Adrenal gland (tissue), 12 donors: ENCODE measurements around the gene LAT. TPM values are rescaled to one million over a fixed set of nuclear protein-coding genes. Genes with fewer than 3 reads are reported as not detected.

ENCODE experiments used
- DNase-seq, 7 donors: peaks; one replicate each; pipeline ENCODE4 v3.0.0-alpha.2; 2019 to 2020
- H3K27ac ChIP-seq, 5 donors: fragments of 200-600 bp; sonication (generic) in 4 of 5; 1 replicate in 3 of 5; 2 replicates in 2 of 5; pipeline versions ENCODE4 v1.5.1 to v1.8.0; 2016 to 2020; ENCODE audit warnings: mild to moderate bottlenecking in 1 of 5
- H3K27me3 ChIP-seq: fragments of 200-600 bp; 2 replicates; pipeline ENCODE4 v1.8.0; 2021
- H3K36me3 ChIP-seq, 2 donors: fragments of 200-600 bp; replicated peaks in 1 of 2; 1 replicate in 1 of 2; 2 replicates in 1 of 2; pipeline versions ENCODE4 v1.5.1 to v1.8.0; 2018 to 2022
- H3K4me1 ChIP-seq, 2 donors: fragments of 200-600 bp; replicated peaks in 1 of 2; 1 replicate in 1 of 2; 2 replicates in 1 of 2; pipeline versions ENCODE4 v1.5.1 to v1.8.0; 2018 to 2021
- H3K4me3 ChIP-seq, 4 donors: fragments of 200-600 bp; sonication (generic) in 3 of 4; one replicate each; pipeline ENCODE4 v1.5.1; 2016 to 2018
- H3K9me3 ChIP-seq, 3 donors: fragments of 200-600 bp; sonication (generic) in 1 of 3; replicated peaks in 1 of 3; 1 replicate in 2 of 3; 2 replicates in 1 of 3; pipeline versions ENCODE4 v1.5.1 to v1.8.0; 2016 to 2021
- CTCF ChIP-seq, 6 experiments: fragments of 450-650 bp in 4 of 6; fragments of 200-600 bp in 2 of 6; sonication (generic) in 1 of 6; IDR thresholded peaks; 1 replicate in 5 of 6; 2 replicates in 1 of 6; pipeline versions ENCODE4 v1.5.1 to v1.8.0; 2016 to 2021; ENCODE audit warnings: antibody characterized with exemption in 6 of 6, mild to moderate bottlenecking in 2 of 6, moderate library complexity in 1 of 6
- POLR2A ChIP-seq, 2 donors: fragments of 450-650 bp; IDR thresholded peaks; one replicate each; pipeline ENCODE4 v1.6.1; 2017; ENCODE audit warnings: antibody characterized with exemption in 2 of 2, mild to moderate bottlenecking in 2 of 2, moderate library complexity in 1 of 2
- WGBS, 4 donors: extraction: QIAGEN DNeasy Blood & Tissue Kit in 2 of 4; methylation state at CpG; one replicate each; pipeline versions ENCODE4 v1.1.5 to v1.1.7; 2013 to 2017; 5-methylcytosine and 5-hydroxymethylcytosine counted together
- intact Hi-C, 2 donors: fragments of 100-400 bp; cut with DNase I; formaldehyde crosslinking; loops; one replicate each; pipeline versions ENCODE4 v1.14.1 to v1.15.0; 2022 to 2023
- polyA plus RNA-seq, 3 donors: library from polyadenylated mRNA; stranded (reverse); fragments of 200-250 nt in 2 of 3; fragments of 350-450 nt in 1 of 3; fragmentation: Illumina TruSeq in 1 of 3; extraction: RNeasy Lipid Tissue Mini Kit (QIAGEN cat#74804) in 1 of 3; gene quantifications; one replicate each; pipeline ENCODE4 v1.2.3, GENCODE V29; 2013 to 2014
- total RNA-seq, 9 donors: library from RNA; depleted of rRNA in 4 of 9; stranded (reverse); fragments of >200 nt in 4 of 9; fragments of 120-200 nt in 1 of 9; fragmentation: NEBNext Ultra II Directional in 1 of 9; extraction: Animal tissue kit (Norgen Biotek cat#: 25700) in 1 of 9; gene quantifications; one replicate each; pipeline versions ENCODE4 v1.1.0 to v1.2.4, GENCODE V29; 2013 to 2023
- donor health status: healthy with polysubstance abuse.
- donor health status: Bipolar disorder and iron deficiency.
- donor health status: DM: yes; HTN: yes; CAD: no.
- donor health status: DM: no; HTN: no; CAD: no.
- donor health status: DM: no; HTN: no; CAD: no.
- donor health status: DM: yes; HTN: yes; CAD: no.

The LAT gene
- total and polyA plus RNA-seq, 12 donors: 0.42 to 50.5 (median 1.8) TPM; not detected in 1

DNA sequence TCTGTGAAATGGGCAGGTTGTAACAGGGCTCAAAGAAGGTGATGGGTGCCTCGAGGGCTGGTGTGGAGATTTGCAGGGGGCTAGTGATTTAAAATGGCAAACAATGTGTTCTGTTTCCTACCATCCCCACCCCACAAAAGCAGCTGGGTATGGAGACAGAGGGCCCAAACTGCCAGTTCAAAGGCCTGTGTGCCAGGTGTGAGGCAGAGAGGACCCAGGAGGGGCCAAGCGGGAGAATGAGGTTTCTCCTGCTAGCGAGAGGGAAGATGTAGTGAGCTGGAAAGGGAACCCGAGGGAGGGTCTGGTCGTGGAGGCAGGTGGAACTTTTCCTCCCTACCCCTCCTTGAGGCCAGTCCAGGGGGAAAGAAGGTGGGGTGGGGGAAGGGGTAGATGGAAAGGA lies 39.4 kb downstream of the LAT start:
- TF ChIP-seq CTCF (IDR thresholded peaks at IDR 0.05) (no peak), POLR2A (IDR thresholded peaks at IDR 0.05) (no peak)
- Histone ChIP-seq H3K27ac (no peak overlapping the region), H3K4me1 (no peaks in the 10 kb centered on the region), H3K4me3 (no peak overlapping the region), H3K9me3 (no peaks in the 10 kb centered on the region), H3K36me3 (no peaks in the 10 kb centered on the region), H3K27me3 (peaks cover 7% of the 10 kb centered on the region)
- WGBS, 4 donors: 52 to 71% (median 68%) methylated on average over 5 of the region's 5 CpGs
- intact Hi-C loops: no loop called here
- no peak for DNase-seq

DNA sequence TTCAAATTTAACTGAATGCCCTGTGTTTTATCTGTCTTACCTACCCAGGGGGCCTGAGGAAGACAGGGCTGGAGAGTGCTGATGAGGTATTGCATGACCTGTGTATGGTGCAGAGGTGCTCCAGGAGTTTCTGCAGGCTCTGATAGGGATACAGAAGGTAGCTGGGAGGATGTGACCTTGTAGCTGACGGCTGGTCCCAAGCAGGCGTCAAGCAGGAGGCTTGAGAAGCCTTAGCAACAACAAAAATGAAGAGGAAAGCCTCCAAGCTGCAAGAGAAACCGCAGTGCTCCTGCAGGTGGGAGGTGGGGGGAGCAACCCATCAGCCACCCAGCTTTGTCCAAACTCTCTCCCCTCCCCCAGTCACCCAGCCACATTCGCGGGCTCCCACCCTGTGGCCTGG lies 40.4 kb downstream of the LAT start:
- Histone ChIP-seq H3K36me3 (no peaks in the 10 kb centered on the region), H3K4me1 (no peaks in the 10 kb centered on the region), H3K27me3 (peaks cover 7% of the 10 kb centered on the region), H3K4me3 (no peak overlapping the region), H3K27ac (no peak overlapping the region), H3K9me3 (no peaks in the 10 kb centered on the region)
- intact Hi-C loops: no loop called here
- TF ChIP-seq POLR2A (IDR thresholded peaks at IDR 0.05) (no peak), CTCF (IDR thresholded peaks at IDR 0.05) (no peak)
- WGBS, 4 donors: 36 to 50% (median 46%) methylated on average over 5 of the region's 5 CpGs
- DNase-seq: no peak

DNA sequence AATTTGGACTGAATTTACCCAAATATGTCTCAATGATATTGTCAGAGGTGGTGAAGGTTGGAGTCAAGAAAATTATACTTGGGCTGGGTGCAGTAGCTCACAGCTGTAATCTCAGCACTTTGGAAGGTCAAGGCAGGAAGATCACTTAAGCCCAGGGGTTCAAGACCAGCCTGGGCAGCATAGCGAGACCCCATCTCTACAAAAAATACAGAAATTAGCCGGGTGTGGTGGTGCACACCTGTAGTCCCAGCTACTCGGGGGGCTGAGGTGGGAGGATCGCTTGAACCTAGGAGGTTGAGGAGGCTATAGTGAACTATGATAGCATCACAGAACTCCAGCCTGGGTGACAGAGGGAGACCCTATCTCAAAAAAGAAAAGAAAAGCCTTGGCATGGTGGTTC lies 40.9 kb downstream of the LAT start:
- H3K9me3 ChIP-seq: no peaks in the 10 kb centered on the region
- H3K36me3 ChIP-seq: no peaks in the 10 kb centered on the region
- H3K27me3 ChIP-seq: peaks cover 7% of the 10 kb centered on the region
- H3K27ac ChIP-seq: no peak overlapping the region
- TF ChIP-seq POLR2A (IDR thresholded peaks at IDR 0.05) (no peak), CTCF (IDR thresholded peaks at IDR 0.05) (no peak)
- H3K4me3 ChIP-seq: no peak overlapping the region
- no peak for DNase-seq
- intact Hi-C loops: no loop called here
- 87 to 91% (median 88%) methylated on average over 3 to 4 of the region's 4 CpGs for WGBS, 4 donors
- H3K4me1 ChIP-seq: no peaks in the 10 kb centered on the region

- intact Hi-C loops: no loop called here
- WGBS, 4 donors: 57 to 74% (median 63%) methylated on average over 7 of the region's 7 CpGs
Measured at GRCh38 chr16:29028457-29029167, 43.8 kb downstream of the LAT start.

More at GRCh38 chr16:29028457-29029167, 43.8 kb downstream of the LAT start:
- Histone ChIP-seq H3K9me3 (no peaks in the 10 kb centered on the region), H3K27ac (no peak overlapping the region), H3K4me1 (no peaks in the 10 kb centered on the region), H3K27me3 (peaks cover 1% of the 10 kb centered on the region), H3K36me3 (no peaks in the 10 kb centered on the region), H3K4me3 (no peak overlapping the region)
- no peak for TF ChIP-seq CTCF (IDR thresholded peaks at IDR 0.05)
- no peak for DNase-seq
